Measurements from ENCODE around the gene E2F7. TPM values are rescaled to one million over a fixed set of nuclear protein-coding genes. Genes with fewer than 3 reads are reported as not detected.

The E2F7 gene
- total and polyA plus RNA-seq, 2 donors (not counting 1 experiment from before 2014, with no cell fraction given), result 3.6 to 9.7 TPM

- H3K36me3 ChIP-seq (ENCODE audit: control insufficient read depth, insufficient read depth, low read length), result peaks cover 13% of the 10 kb centered on the region
These were observed 17.8 kb downstream of the E2F7 start for GRCh38 chr12:77047341-77048109.

GRCh38 chr12:77046468-77046867, 18.9 kb downstream of the E2F7 start:
- H3K4me2 ChIP-seq (ENCODE audit: extremely low read depth, insufficient read depth, low read length), result no peak overlapping the region
- H3K9ac ChIP-seq (ENCODE audit: insufficient read depth, low read length), result no peak overlapping the region
- H3K27me3 ChIP-seq (ENCODE audit: control insufficient read depth, insufficient read depth, low read length), result no peaks in the 10 kb centered on the region
- H3K4me1 ChIP-seq (ENCODE audit: control insufficient read depth, extremely low read depth, insufficient read depth, low read length), result no peaks in the 10 kb centered on the region
- H2AFZ ChIP-seq (ENCODE audit: low read length), result no peak overlapping the region
- H3K9me3 ChIP-seq (ENCODE audit: control insufficient read depth, insufficient read depth, low read depth, low read length), result no peaks in the 10 kb centered on the region
- TF ChIP-seq CTCF (conservative IDR thresholded peaks at IDR 0.05 in 1 of 2, IDR thresholded peaks at IDR 0.05 in 1 of 2; ENCODE audit: low read depth in 1 of 2, low read length in 2 of 2), result no peak
- TF ChIP-seq EZH2 (IDR thresholded peaks at IDR 0.05; ENCODE audit: low read length, missing control alignments), result no peak
- no peaks in the 10 kb centered on the region for H4K20me1 ChIP-seq (ENCODE audit: control insufficient read depth, extremely low read depth, insufficient read depth, low read length)
- peaks cover 1% of the 10 kb centered on the region for H3K79me2 ChIP-seq (ENCODE audit: control insufficient read depth, insufficient read depth, low read length)
- no peak overlapping the region for H3K4me3 ChIP-seq (replicated peaks in 1 of 4; ENCODE audit: control extremely low read depth in 1 of 4, insufficient read depth in 1 of 4, low read depth in 3 of 4, low read length in 4 of 4)
- H3K36me3 ChIP-seq (ENCODE audit: control insufficient read depth, insufficient read depth, low read length), result peaks cover 13% of the 10 kb centered on the region
- no peak for DNase-seq (ENCODE audit: low read depth in 2 of 2)
- H3K27ac ChIP-seq (ENCODE audit: insufficient read depth, low read length), result no peak overlapping the region

More at GRCh38 chr12:77047341-77048109, 17.8 kb downstream of the E2F7 start:
- H4K20me1 ChIP-seq (ENCODE audit: control insufficient read depth, extremely low read depth, insufficient read depth, low read length), result no peaks in the 10 kb centered on the region
- TF ChIP-seq CTCF (conservative IDR thresholded peaks at IDR 0.05 in 1 of 2, IDR thresholded peaks at IDR 0.05 in 1 of 2; ENCODE audit: low read depth in 1 of 2, low read length in 2 of 2) (peak in 1 of 2 donors; percentile 15), EZH2 (IDR thresholded peaks at IDR 0.05; ENCODE audit: low read length, missing control alignments) (no peak)
- no peak overlapping the region for H3K27ac ChIP-seq (ENCODE audit: insufficient read depth, low read length)
- H3K4me1 ChIP-seq (ENCODE audit: control insufficient read depth, extremely low read depth, insufficient read depth, low read length), result no peaks in the 10 kb centered on the region
- peaks cover 4% of the 10 kb centered on the region for H3K79me2 ChIP-seq (ENCODE audit: control insufficient read depth, insufficient read depth, low read length)
- H3K4me3 ChIP-seq (replicated peaks in 1 of 4; ENCODE audit: control extremely low read depth in 1 of 4, insufficient read depth in 1 of 4, low read depth in 3 of 4, low read length in 4 of 4), result no peak overlapping the region
- DNase-seq (ENCODE audit: low read depth in 2 of 2), result peak in 1 of 2 donors; percentile 29
- no peaks in the 10 kb centered on the region for H3K9me3 ChIP-seq (ENCODE audit: control insufficient read depth, insufficient read depth, low read depth, low read length)
- H3K27me3 ChIP-seq (ENCODE audit: control insufficient read depth, insufficient read depth, low read length), result no peaks in the 10 kb centered on the region
- no peak overlapping the region for H2AFZ ChIP-seq (ENCODE audit: low read length)
- H3K9ac ChIP-seq (ENCODE audit: insufficient read depth, low read length), result no peak overlapping the region
- no peak overlapping the region for H3K4me2 ChIP-seq (ENCODE audit: extremely low read depth, insufficient read depth, low read length)

GRCh38 chr12:77045183-77045582, 20.2 kb downstream of the E2F7 start:
- DNase-seq (ENCODE audit: low read depth in 2 of 2), result no peak
- no peak overlapping the region for H3K4me2 ChIP-seq (ENCODE audit: extremely low read depth, insufficient read depth, low read length)
- no peak overlapping the region for H3K9ac ChIP-seq (ENCODE audit: insufficient read depth, low read length)
- H2AFZ ChIP-seq (ENCODE audit: low read length), result no peak overlapping the region
- peaks cover 13% of the 10 kb centered on the region for H3K36me3 ChIP-seq (ENCODE audit: control insufficient read depth, insufficient read depth, low read length)
- H3K4me3 ChIP-seq (replicated peaks in 1 of 4; ENCODE audit: control extremely low read depth in 1 of 4, insufficient read depth in 1 of 4, low read depth in 3 of 4, low read length in 4 of 4), result no peak overlapping the region
- no peak for TF ChIP-seq CTCF (conservative IDR thresholded peaks at IDR 0.05 in 1 of 2, IDR thresholded peaks at IDR 0.05 in 1 of 2; ENCODE audit: low read depth in 1 of 2, low read length in 2 of 2)
- TF ChIP-seq EZH2 (IDR thresholded peaks at IDR 0.05; ENCODE audit: low read length, missing control alignments), result no peak
- H3K9me3 ChIP-seq (ENCODE audit: control insufficient read depth, insufficient read depth, low read depth, low read length), result no peaks in the 10 kb centered on the region
- H3K79me2 ChIP-seq (ENCODE audit: control insufficient read depth, insufficient read depth, low read length), result no peaks in the 10 kb centered on the region
- no peaks in the 10 kb centered on the region for H3K27me3 ChIP-seq (ENCODE audit: control insufficient read depth, insufficient read depth, low read length)
- no peaks in the 10 kb centered on the region for H3K4me1 ChIP-seq (ENCODE audit: control insufficient read depth, extremely low read depth, insufficient read depth, low read length)
- no peak overlapping the region for H3K27ac ChIP-seq (ENCODE audit: insufficient read depth, low read length)
- no peaks in the 10 kb centered on the region for H4K20me1 ChIP-seq (ENCODE audit: control insufficient read depth, extremely low read depth, insufficient read depth, low read length)

Data from fibroblast of lung (primary cell).